Uterus (tissue), 4 donors: ENCODE measurements around the gene SAC3D1. TPM values are rescaled to one million over a fixed set of nuclear protein-coding genes. Genes with fewer than 3 reads are reported as not detected.

Source experiments
- DNase-seq, 2 donors: peaks; one replicate each; pipeline ENCODE4 v3.0.0-alpha.2; 2019 to 2020
- H3K27ac ChIP-seq, 2 donors: fragments of 200-600 bp; sonication (generic); 1 replicate in 1 of 2; 2 replicates in 1 of 2; pipeline ENCODE4 v1.5.1; 2016 to 2018
- H3K27me3 ChIP-seq, 2 donors: fragments of 200-600 bp; sonication (generic); one replicate each; pipeline ENCODE4 v1.5.1; 2018 to 2019; ENCODE audit warnings: control low read depth in 1 of 2
- H3K36me3 ChIP-seq, 2 donors: fragments of 200-600 bp; sonication (generic); one replicate each; pipeline ENCODE4 v1.5.1; 2019; ENCODE audit warnings: control low read depth in 1 of 2
- H3K4me1 ChIP-seq, 2 donors: fragments of 200-600 bp; sonication (generic); one replicate each; pipeline ENCODE4 v1.5.1; 2018 to 2019; ENCODE audit warnings: control low read depth in 1 of 2
- H3K4me3 ChIP-seq, 2 donors: fragments of 200-600 bp; sonication (generic); 1 replicate in 1 of 2; 2 replicates in 1 of 2; pipeline ENCODE4 v1.5.1; 2018 to 2019; ENCODE audit warnings: mild to moderate bottlenecking in 1 of 2
- H3K9me3 ChIP-seq, 2 donors: fragments of 200-600 bp; sonication (generic); one replicate each; pipeline ENCODE4 v1.5.1; 2019; ENCODE audit warnings: control low read depth in 1 of 2
- POLR2A ChIP-seq, 2 donors: fragments of 450-650 bp; IDR thresholded peaks; one replicate each; pipeline ENCODE4 v1.6.1; 2016; ENCODE audit warnings: antibody characterized with exemption in 2 of 2, mild to moderate bottlenecking in 1 of 2, moderate library complexity in 1 of 2
- intact Hi-C: fragments of 100-400 bp; cut with DNase I; formaldehyde crosslinking; loops from one replicate; pipeline ENCODE4 v1.15.1; 2023; ENCODE audit warnings: low total_unique reads
- total RNA-seq, 4 donors: library from RNA; depleted of rRNA in 3 of 4; stranded (reverse); fragments of >200 nt in 3 of 4; gene quantifications; one replicate each; pipeline versions ENCODE4 v1.1.0 to v1.2.4, GENCODE V29; 2014 to 2023
- TF ChIP-seq, protein P1 (sequence below), 4 experiments: fragments of 200-600 bp in 2 of 4; fragments of 450-650 bp in 2 of 4; sonication (generic) in 2 of 4; IDR thresholded peaks; one replicate each; pipeline ENCODE4 v1.5.1; 2016 to 2019; ENCODE audit warnings: antibody characterized with exemption in 4 of 4, mild to moderate bottlenecking in 2 of 4, moderate library complexity in 1 of 4
- donor health status: DM: yes; HTN: yes; CAD: no.

The SAC3D1 gene
- total RNA-seq, 4 donors from 2014 or later: 1.5 to 22.3 (median 7.9) TPM

DNA sequence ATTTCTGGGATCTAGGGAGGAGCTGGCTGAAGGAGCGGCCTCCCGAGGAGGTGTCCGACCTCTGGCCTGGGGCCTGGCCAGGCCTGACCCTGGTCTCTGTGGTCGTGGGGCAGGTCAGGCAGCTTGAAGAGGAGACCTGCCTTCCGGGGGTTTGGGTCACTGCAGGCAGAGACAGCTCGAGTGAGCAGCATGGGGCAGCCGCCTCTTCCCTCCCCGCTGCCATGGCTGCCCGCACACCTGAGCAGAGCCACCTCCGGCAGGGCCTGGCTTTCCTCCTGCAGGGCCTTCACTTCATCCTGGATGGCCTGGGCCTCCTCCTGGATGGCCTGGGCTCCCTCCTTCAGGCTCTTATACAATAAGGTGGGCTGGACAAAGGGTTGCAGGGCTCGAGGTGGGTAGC, 25.3 kb downstream of the SAC3D1 start:
- DNase-seq: no peak
- H3K36me3 ChIP-seq: no peaks in the 10 kb centered on the region
- no peaks in the 10 kb centered on the region for H3K4me1 ChIP-seq
- TF ChIP-seq POLR2A (IDR thresholded peaks at IDR 0.05): no peak
- TF ChIP-seq, protein P1, sequence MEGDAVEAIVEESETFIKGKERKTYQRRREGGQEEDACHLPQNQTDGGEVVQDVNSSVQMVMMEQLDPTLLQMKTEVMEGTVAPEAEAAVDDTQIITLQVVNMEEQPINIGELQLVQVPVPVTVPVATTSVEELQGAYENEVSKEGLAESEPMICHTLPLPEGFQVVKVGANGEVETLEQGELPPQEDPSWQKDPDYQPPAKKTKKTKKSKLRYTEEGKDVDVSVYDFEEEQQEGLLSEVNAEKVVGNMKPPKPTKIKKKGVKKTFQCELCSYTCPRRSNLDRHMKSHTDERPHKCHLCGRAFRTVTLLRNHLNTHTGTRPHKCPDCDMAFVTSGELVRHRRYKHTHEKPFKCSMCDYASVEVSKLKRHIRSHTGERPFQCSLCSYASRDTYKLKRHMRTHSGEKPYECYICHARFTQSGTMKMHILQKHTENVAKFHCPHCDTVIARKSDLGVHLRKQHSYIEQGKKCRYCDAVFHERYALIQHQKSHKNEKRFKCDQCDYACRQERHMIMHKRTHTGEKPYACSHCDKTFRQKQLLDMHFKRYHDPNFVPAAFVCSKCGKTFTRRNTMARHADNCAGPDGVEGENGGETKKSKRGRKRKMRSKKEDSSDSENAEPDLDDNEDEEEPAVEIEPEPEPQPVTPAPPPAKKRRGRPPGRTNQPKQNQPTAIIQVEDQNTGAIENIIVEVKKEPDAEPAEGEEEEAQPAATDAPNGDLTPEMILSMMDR (IDR thresholded peaks at IDR 0.05): no peak
- H3K4me3 ChIP-seq: no peak overlapping the region
- no peak overlapping the region for H3K27ac ChIP-seq
- intact Hi-C loops: no loop called here
- no peaks in the 10 kb centered on the region for H3K27me3 ChIP-seq
- H3K9me3 ChIP-seq: no peaks in the 10 kb centered on the region

DNA sequence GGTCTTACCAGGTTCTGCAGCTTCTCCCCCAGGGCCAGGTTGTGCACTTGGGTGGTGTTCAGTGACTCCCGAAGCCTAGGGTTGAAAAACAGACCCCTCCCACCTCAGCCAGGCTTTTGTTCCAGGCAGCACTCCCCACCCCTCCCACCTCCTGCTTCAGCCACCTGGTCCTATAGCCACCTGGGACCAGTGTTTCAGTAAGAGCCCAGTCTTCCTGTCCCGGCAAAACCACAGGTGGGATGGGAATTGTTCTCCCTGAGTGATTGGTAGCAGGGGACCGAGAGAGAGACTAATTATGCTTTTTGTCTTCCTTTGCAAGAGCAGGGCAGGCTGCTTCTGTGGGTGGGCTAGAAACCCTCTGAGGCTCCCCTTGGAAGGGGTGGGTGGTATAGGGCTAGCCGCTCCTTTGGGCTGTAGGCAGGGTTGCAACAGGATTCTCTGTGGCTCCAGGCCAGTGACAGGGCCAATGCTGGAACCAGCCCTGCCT, 25.8 kb downstream of the SAC3D1 start:
- H3K4me1 ChIP-seq: no peaks in the 10 kb centered on the region
- H3K36me3 ChIP-seq: no peaks in the 10 kb centered on the region
- no peak overlapping the region for H3K27ac ChIP-seq
- H3K27me3 ChIP-seq: no peaks in the 10 kb centered on the region
- no peaks in the 10 kb centered on the region for H3K9me3 ChIP-seq
- H3K4me3 ChIP-seq: no peak overlapping the region
- intact Hi-C loops: no loop called here
- DNase-seq: no peak
- no peak for TF ChIP-seq POLR2A (IDR thresholded peaks at IDR 0.05)
- TF ChIP-seq, protein P1 (IDR thresholded peaks at IDR 0.05): no peak

DNA sequence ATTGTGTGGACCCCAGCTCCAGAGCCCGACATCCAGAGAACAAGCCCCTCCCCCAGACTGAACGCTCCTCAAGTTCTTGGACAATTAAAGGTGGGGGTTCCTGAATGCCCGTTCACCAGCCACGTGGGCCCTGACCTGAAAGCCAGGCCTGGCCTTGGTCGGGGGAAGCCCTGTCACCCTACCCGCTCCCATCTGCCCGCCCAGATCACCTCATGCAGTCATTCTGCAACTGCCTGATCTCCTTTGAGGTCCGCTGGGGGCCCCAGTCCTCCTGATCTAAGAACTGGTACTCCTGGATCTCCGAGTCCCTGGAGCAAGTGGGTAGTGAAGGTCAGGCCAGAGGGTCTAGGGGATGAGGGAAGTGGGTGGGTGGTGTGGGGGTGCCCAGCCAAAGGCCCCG, 26.4 kb downstream of the SAC3D1 start:
- intact Hi-C loops: no loop called here
- DNase-seq: no peak
- H3K27ac ChIP-seq: no peak overlapping the region
- H3K27me3 ChIP-seq: no peaks in the 10 kb centered on the region
- TF ChIP-seq, protein P1 (IDR thresholded peaks at IDR 0.05): no peak
- TF ChIP-seq POLR2A (IDR thresholded peaks at IDR 0.05): no peak
- H3K4me1 ChIP-seq: no peaks in the 10 kb centered on the region
- H3K4me3 ChIP-seq: no peak overlapping the region
- no peaks in the 10 kb centered on the region for H3K9me3 ChIP-seq
- H3K36me3 ChIP-seq: no peaks in the 10 kb centered on the region

DNA sequence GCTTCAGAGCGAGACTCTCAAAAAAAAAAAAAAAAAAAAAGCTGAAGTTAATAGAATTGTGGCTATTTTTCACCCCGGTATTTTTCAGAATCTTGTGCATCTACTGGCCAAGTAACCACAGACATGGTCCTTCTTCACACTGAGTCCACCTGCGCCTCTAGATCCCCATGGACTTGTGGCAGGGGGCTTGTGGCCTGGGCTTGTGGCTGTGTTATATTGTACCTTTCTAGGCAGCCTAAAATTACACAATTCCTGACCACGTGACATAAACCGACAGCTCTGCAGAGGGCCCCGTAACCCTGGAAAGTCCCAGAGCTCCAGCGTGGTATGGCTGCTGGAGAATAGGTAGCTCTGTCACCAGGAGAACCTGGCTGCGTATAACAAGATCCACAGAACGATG, 28.2 kb downstream of the SAC3D1 start:
- H3K4me1 ChIP-seq: no peaks in the 10 kb centered on the region
- no peak overlapping the region for H3K27ac ChIP-seq
- TF ChIP-seq, protein P1 (IDR thresholded peaks at IDR 0.05): no peak
- no peak for TF ChIP-seq POLR2A (IDR thresholded peaks at IDR 0.05)
- H3K27me3 ChIP-seq: no peaks in the 10 kb centered on the region
- intact Hi-C loops: no loop called here
- no peak overlapping the region for H3K4me3 ChIP-seq
- no peaks in the 10 kb centered on the region for H3K36me3 ChIP-seq
- no peak for DNase-seq
- no peaks in the 10 kb centered on the region for H3K9me3 ChIP-seq

DNA sequence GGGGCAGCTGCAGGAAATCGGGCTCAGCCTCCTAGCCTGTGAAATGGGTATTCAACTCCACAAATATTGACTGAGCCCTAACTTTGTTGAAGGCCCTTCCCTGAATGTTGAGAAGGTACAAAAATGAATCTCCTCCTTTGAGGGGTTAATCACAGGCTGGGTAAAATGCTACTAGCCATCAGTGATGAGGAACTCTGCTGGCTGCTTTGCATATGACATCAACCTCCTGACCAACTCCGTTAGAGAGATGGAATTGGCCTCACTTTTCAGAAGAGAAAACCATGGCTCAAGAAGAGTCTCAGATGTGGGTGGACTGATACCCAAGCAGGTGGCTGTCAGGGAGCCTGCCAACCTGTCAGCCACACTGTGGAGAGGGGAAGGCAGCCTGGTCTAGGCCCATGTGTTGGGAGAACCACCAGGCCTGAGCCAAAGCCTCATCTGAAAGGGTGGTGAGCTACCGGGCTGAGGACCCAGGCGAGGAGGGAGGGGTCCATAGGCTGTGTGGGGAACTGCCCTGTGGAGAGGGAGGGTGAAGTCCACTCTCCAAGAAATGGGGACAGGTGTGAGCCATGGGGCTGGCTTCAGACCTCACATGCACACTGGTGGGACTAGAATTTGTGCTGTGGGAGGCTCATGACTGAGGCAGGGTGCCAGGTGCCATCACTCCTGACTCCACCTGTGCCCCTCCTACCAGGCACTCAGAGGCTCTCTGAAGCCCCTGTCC, 31.1 kb downstream of the SAC3D1 start:
- intact Hi-C loops: no loop called here

More for the DNA sequence above, 31.1 kb downstream of the SAC3D1 start:
- H3K36me3 ChIP-seq: no peaks in the 10 kb centered on the region
- H3K27me3 ChIP-seq: no peaks in the 10 kb centered on the region
- no peaks in the 10 kb centered on the region for H3K4me1 ChIP-seq
- DNase-seq: no peak
- no peak for TF ChIP-seq POLR2A (IDR thresholded peaks at IDR 0.05)
- TF ChIP-seq, protein P1 (IDR thresholded peaks at IDR 0.05): no peak
- H3K27ac ChIP-seq: no peak overlapping the region
- H3K9me3 ChIP-seq: no peaks in the 10 kb centered on the region
- no peak overlapping the region for H3K4me3 ChIP-seq
